GM21423 (cell line): Measurements from ENCODE around the gene ARMC2.
"Not testable (repeated sequence)": the region's sequence is repeated elsewhere in the genome, so short reads cannot be mapped to it uniquely, and the experiment has no call there.

ENCODE experiments used
- ATAC-seq: cut with Tn5 transposase; IDR thresholded peaks from one replicate; pipeline ENCODE4 v1.9.1; 2021; ENCODE audit warnings: mild to moderate bottlenecking, moderate library complexity; ENCODE audit not compliant: unreplicated experiment

Gene ARMC2

GRCh38 chr6:108870357-108870756, 22.1 kb downstream of the ARMC2 start:
- ATAC-seq: no peak

- no peak for ATAC-seq
Measured at GRCh38 chr6:108872141-108872557, 23.9 kb downstream of the ARMC2 start.

- ATAC-seq: no peak
Measured at GRCh38 chr6:108872575-108872974, 24.4 kb downstream of the ARMC2 start.

DNA sequence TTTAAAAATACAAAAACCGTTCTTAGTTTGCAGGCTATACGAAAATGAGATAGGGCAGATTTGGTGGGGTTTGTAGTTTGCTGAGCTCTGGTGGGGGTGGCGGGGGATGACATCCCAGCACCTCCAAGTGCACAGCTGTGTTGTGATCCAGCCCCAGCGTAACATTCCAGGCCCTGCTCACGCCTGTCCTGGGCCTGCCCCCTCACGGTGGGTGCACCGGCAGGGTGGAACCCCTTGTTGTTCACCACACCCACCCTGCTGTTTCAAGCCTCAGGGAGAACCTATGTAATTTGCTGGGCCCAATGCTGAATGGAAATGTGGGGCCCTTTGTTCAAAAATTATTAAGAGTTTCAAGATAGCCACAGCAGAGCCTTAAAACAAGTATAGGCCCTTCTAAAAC, 25.0 kb downstream of the ARMC2 start:
- no peak for ATAC-seq

- ATAC-seq: no peak
Measured at GRCh38 chr6:108873971-108874370, 25.7 kb downstream of the ARMC2 start.

GRCh38 chr6:108874470-108875160, 26.4 kb downstream of the ARMC2 start:
- ATAC-seq: peak; percentile 84

GRCh38 chr6:108875161-108875555, 26.9 kb downstream of the ARMC2 start:
- peak; percentile 19 for ATAC-seq

- ATAC-seq: no peak
Measured at GRCh38 chr6:108877046-108877751, 29.0 kb downstream of the ARMC2 start.

DNA sequence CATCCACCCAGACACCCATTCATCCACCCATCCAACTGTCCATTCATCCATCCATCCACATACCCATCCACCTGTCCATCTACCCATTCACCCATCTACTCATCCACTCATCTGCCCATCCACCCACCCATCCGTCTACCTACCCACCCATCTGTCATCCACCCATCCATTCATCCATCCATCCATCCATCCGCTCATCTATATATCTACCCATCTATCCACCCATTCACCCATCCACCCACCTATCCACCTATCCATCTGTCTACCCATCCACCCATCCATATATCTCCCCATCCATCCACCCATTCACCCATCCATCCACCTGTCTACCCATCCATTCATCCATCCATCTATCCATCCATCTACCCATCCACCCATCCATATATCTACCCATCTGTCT, 30.7 kb downstream of the ARMC2 start:
- no peak for ATAC-seq

GRCh38 chr6:108883172-108883571, 35.0 kb downstream of the ARMC2 start:
- peak; percentile 94 for ATAC-seq

DNA sequence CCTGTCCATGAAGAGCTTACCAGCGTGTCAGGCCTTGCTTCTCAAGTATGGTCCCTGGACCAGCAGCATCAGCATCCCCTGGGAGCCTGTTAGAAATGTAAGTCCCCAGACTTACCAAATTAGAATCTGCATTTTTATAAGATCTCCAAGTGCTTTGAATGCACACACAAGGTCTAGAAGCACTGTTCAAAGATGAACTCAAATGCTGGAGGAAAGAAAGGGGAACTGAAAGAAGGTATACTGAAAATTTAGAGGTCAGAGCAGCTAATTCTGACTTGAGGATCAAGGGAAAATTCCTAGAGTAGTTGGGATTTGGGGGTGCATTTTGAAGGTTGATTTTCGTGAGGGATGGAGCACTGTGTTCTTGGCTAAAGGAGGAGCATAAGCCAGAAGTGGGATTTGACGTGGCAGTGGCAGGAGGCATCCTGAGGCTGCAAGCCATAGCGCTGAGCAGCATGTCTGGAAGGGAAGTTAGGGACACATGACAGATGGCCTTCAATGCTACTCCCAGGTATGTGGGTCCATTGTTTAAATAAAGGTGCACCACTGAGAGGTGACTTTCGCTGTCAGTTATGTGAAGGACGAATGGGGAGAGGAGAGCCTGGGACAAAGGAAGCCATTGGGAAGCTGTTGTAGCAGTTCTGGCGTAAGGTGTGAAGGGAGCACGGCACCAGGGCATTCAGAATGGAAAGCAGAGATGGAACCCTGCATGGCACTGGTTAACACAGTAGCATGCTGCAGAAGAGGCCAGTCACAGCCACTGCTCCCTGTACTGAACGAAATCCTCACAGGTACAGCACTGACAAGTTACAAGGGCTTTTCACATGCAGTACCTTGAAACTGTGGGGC, 36.2 kb downstream of the ARMC2 start:
- ATAC-seq: no peak

DNA sequence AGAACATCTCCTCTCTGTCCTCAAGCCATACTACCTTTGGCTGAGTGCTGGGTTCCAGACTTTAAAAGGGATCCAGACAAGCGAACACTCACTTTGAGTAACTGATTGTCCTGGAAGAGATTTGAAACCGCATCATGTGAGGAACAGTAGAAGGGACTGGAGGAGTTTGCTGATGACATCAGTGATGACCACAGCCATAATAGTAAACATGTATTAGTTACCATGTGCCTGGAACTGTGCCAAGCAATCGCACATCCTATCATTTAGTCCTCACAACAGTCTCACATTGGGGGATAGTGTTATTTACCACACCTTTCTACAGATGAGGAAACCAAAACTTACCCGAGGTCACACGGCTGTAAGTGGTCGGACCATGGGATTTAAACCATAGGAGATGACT, 39.8 kb downstream of the ARMC2 start:
- ATAC-seq: no peak

DNA sequence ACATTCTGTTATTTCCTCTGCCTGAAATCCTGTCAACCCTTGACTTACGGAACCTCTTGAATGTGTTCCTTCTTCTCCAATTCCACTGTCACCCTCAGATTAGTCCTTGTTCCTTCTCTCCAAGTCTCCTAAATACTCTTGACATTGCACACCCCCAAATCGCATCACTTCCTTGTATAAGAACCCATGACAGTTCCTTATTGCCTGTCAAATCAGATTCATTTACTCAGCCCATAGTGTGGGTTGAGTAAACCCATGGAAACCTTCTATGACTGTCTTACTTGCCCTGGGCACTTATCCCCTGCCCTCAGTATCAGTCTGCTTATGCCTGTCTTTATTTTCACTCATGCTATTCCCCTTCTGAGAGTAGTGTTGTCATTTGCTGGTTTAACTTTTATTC, 40.5 kb downstream of the ARMC2 start:
- ATAC-seq: no peak

DNA sequence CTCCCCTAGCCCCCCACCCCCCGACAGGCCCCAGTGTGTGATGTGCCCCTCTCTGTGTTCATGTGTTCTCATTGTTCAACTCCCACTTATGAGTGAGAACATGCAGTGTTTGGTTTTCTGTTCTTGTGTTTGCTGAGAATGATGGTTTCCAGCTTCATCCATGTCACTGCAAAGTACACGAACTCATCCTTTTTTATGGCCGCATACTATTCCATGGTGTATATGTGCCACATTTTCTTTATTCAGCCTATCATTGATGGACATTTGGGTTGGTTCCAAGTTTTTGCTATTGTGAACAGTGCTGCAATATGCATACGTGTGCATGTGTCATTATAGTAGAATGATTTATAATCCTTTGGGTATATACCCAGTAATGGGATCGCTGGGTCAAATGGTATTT, 42.7 kb downstream of the ARMC2 start:
- not testable (repeated sequence) for ATAC-seq

DNA sequence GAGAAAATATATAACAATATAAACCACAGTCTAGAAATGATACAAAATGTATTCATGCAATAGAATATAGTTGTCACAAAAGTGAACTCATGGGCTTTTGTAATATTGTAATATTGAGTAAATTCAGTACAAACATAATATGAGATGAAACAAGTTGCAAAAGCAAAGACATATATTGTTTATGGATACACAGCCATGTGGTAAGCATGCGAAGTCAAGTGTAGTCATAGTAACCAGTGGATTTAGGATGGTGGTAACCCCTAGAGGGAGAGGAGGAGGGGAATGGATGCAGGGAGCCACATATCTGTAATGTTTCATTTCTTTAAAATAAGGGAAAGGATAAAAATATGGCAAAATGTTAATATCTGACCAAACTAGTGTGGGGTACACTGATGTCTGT, 47.3 kb downstream of the ARMC2 start:
- no peak for ATAC-seq

GRCh38 chr6:108896111-108896661, 48.0 kb downstream of the ARMC2 start:
- ATAC-seq: peak; percentile 59

DNA sequence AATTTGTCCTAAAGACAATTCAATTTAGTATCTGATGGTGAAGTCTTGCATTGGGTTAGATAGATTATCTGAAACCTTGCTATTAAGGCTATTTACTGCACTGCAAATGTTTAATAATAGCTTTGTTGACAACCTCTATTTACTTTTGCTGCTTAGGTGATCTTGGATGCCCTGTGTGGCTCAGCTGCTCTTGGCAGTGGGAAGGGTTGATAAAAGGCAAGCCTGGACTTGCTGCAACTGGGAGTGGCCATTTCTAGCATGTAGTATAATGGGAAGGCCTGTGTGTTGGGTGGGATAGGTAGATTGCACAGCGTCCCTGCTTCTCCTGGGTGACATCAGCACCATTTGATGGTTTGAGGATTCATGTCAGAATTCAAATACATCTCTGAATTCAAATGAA, 49.1 kb downstream of the ARMC2 start:
- ATAC-seq: no peak

- no peak for ATAC-seq
Measured at GRCh38 chr6:108902382-108902792, 54.2 kb downstream of the ARMC2 start.

DNA sequence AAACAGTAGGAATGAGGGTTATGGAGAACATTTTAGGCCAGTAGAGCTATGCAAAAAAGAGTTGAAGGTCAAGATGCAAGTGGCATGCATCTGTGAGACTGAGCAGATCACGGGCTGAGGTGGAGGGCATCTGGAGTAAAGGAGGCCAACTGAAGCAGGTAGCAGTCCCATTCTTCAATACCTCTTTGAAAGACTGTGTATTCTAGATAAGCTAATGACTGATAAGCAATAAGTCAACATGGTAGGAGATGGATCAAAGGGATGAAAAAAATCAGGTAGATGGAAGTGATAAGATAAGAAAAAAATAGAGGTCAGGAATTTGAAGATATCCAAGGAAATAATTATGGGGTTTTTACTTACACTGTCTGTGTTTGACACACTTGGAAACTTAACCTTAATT, 55.6 kb downstream of the ARMC2 start:
- ATAC-seq: no peak

DNA sequence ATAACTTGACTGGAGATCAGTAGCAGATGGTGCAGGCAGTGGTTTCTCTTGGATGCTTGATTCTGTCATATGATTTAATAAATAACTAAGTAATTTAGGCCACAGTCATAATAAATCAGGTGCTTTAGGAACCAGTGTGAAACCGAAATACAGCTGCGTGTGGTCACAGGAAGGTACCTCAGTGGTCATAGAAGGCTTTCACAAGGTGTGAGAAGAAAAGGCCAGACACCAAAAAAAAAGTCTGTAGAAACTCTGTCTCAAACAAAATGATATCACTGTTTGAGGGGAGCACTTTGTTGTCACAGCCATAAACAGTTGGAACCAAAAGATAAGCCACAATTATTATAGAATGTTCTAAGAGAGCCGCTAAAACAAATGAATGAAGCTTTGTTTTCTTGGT, 56.5 kb downstream of the ARMC2 start:
- ATAC-seq: peak; percentile 99

DNA sequence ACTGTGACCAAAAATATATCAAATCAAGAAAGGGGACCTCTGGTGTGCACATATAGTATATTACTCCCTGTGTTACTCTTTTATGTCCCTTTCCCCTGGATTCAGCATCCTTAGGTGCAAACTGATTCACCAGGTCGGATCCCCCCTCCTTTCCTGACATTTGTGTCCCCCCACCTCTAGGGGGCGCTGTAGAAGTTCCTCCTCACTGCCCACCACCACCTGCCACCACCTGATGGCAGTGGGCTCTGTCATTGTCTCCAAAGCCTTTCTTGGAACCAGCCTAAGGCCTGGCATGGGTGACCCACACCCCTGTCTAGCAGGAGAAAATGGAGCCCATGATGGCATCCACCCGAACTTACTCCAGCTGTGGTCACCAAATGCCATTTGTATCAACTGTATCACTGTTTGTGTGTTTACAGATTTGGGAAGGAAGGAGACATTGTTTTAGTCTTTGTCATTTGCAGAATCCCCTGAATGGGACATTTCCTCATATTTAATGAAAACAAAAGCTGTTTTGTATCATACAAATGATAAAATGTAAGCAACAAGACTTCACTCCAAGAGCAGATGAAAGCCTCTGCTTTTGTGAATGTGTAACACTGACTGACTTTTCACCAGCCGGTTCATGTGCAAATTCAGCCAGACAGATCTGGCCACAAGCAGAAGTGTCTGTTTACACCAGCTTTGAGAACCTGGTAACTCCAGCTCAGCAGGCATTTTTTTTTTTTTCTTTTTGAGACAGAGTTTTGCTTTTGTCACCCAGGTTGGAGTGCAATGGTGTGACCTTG, 66.2 kb downstream of the ARMC2 start:
- ATAC-seq: no peak
